Right atrium auricular region (tissue), 2 donors: Measurements from ENCODE around the gene ARID5B. TPM values are rescaled to one million over a fixed set of nuclear protein-coding genes. Genes with fewer than 3 reads are reported as not detected.

Experiments used
- DNase-seq: peaks from one replicate; pipeline ENCODE4 v3.0.0-alpha.2; 2019; ENCODE audit warnings: low spot score
- H3K27ac ChIP-seq, 2 donors: fragments of 200-600 bp; sonication (generic); 1 replicate in 1 of 2; 2 replicates in 1 of 2; pipeline ENCODE4 v1.5.1; 2016 to 2019
- H3K27me3 ChIP-seq, 2 donors: fragments of 200-600 bp; sonication (generic); one replicate each; pipeline versions ENCODE4 v1.5.1 to v1.6.0; 2017 to 2019
- H3K36me3 ChIP-seq: fragments of 200-600 bp; sonication (generic); one replicate; pipeline ENCODE4 v1.5.1; 2016
- H3K4me1 ChIP-seq, 2 donors: fragments of 200-600 bp; sonication (generic); one replicate each; pipeline versions ENCODE4 v1.5.1 to v1.6.0; 2017 to 2019
- H3K4me3 ChIP-seq, 2 donors: fragments of 200-600 bp; sonication (generic); 1 replicate in 1 of 2; 2 replicates in 1 of 2; pipeline ENCODE4 v1.5.1; 2017 to 2019; ENCODE audit warnings: mild to moderate bottlenecking in 1 of 2, moderate library complexity in 1 of 2
- H3K9me3 ChIP-seq, 2 donors: fragments of 200-600 bp; sonication (generic); one replicate each; pipeline ENCODE4 v1.5.1; 2019
- total RNA-seq, 2 donors: library from RNA; depleted of rRNA; stranded (reverse); fragments of >200 nt; gene quantifications; one replicate each; pipeline ENCODE4 v1.1.0, GENCODE V29; 2016
- TF ChIP-seq, protein P1 (sequence below), 2 donors: fragments of 200-600 bp; sonication (generic); IDR thresholded peaks; one replicate each; pipeline ENCODE4 v1.5.1; 2019; ENCODE audit warnings: antibody characterized with exemption in 2 of 2

ARID5B gene
- total RNA-seq, 2 donors from 2014 or later: 37.9 to 53.4 TPM

DNA sequence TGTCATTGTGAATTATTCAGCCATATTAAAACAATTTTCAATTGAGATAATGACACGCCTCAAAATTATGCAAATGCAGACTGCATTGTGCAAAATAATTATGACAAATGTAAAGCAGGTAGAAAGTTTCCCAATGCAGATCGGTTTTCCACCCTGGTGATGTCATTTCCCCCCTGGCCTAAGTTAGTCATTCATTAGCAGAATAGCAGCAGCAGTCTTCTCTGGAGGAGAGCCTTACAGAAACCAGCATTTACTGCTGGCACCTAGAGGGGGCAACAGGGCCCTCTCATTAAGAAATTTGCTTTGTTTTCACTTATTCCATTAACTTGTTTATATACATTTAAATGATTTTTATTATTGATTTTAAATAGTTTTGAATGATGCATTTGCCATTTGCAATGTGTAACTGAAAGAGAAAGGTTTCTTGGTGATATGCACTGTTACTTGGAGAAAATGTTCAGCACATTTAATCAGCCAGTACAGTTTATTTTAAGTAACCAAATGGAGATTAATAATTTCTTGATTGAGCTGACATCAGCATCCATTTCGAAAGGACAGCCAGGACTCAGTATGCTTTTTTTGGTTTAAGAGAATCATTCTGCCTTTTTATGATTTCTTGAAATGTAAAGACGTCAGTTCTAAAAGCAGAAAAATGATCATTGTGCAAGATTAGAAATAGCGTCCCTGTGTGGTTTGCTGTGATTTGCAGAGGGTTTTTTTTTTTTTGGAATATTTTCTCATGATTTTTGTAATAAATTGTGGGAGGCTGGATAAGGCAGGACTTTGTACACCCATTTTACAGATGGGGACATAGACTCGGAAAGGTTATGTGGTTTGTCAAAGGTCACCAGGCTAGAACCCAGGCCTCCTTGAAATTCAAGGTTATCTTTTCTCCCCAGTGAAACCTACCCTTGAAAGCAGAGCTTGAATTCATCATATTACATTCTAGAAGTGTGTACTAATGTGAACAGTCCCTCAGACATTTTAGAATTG is 3.5 kb downstream of the ARID5B start:
- Histone ChIP-seq H3K9me3 (no peaks in the 10 kb centered on the region), H3K27ac (peak overlapping the region; percentile 95 to 96), H3K36me3 (no peaks in the 10 kb centered on the region), H3K4me1 (peaks cover 0 to 14% of the 10 kb centered on the region in 2 donors), H3K4me3 (peak overlapping the region in 1 of 2 donors; percentile 73), H3K27me3 (no peaks in the 10 kb centered on the region)
- TF ChIP-seq, protein P1, sequence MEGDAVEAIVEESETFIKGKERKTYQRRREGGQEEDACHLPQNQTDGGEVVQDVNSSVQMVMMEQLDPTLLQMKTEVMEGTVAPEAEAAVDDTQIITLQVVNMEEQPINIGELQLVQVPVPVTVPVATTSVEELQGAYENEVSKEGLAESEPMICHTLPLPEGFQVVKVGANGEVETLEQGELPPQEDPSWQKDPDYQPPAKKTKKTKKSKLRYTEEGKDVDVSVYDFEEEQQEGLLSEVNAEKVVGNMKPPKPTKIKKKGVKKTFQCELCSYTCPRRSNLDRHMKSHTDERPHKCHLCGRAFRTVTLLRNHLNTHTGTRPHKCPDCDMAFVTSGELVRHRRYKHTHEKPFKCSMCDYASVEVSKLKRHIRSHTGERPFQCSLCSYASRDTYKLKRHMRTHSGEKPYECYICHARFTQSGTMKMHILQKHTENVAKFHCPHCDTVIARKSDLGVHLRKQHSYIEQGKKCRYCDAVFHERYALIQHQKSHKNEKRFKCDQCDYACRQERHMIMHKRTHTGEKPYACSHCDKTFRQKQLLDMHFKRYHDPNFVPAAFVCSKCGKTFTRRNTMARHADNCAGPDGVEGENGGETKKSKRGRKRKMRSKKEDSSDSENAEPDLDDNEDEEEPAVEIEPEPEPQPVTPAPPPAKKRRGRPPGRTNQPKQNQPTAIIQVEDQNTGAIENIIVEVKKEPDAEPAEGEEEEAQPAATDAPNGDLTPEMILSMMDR (IDR thresholded peaks at IDR 0.05): peak in 1 of 2 donors; percentile 38
- peak; percentile 62 for DNase-seq

DNA sequence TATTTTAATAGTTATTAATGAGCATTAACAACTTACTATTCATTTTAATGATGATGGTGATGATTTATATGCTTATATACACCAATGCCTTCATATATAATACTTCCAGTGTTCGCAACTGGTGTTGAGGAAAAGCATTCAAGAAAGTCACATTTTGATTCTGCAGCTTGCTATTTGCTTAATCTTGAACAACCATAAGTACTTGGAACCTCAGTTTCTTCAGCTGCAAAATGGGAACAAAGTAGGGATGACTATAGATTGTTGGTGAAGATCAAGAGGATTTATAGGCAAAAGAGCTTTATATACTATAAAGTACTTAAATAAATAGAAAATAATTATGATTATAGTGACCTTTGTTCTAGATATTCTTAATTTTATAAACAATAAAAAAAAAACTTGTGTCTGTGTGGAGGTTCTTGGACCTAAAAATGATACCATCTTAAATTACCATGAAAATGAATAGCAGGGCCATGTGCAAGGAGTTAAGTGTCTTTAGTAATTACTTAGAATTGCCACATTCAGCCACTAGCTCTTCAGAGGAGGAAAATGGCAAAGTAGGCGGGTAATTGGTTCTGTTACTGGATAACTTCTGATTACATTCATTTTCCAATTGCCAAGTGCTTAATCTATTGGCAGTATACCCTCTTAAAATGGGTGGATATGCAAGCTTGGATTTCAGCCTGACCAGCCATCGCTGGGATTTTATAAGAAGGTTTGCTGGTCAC is 4.5 kb downstream of the ARID5B start:
- Histone ChIP-seq H3K27ac (no peak overlapping the region), H3K4me3 (no peak overlapping the region), H3K36me3 (no peaks in the 10 kb centered on the region), H3K27me3 (no peaks in the 10 kb centered on the region), H3K4me1 (peaks cover 0 to 14% of the 10 kb centered on the region in 2 donors), H3K9me3 (no peaks in the 10 kb centered on the region)
- no peak for DNase-seq
- TF ChIP-seq, protein P1 (IDR thresholded peaks at IDR 0.05): no peak

DNA sequence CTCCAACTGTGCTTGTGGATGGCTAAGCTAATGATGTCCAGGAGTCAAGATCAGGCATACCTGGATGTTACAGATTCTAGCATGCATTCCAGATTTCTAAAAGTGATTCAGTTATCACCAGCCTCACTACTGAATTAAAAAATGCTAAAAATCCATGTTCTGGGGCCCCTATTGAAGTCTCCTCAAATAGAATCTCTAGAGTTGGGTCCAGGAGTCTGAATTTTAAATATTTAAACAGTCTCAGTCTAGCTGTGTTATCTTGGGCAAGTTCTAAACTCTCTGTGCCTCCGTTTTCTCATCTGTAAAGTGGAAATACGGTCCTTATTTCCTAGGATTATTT is 5.0 kb downstream of the ARID5B start:
- Histone ChIP-seq H3K27me3 (no peaks in the 10 kb centered on the region), H3K27ac (no peak overlapping the region), H3K4me3 (no peak overlapping the region), H3K9me3 (no peaks in the 10 kb centered on the region), H3K36me3 (no peaks in the 10 kb centered on the region), H3K4me1 (peaks cover 0 to 14% of the 10 kb centered on the region in 2 donors)
- TF ChIP-seq, protein P1 (IDR thresholded peaks at IDR 0.05): no peak
- DNase-seq: no peak

DNA sequence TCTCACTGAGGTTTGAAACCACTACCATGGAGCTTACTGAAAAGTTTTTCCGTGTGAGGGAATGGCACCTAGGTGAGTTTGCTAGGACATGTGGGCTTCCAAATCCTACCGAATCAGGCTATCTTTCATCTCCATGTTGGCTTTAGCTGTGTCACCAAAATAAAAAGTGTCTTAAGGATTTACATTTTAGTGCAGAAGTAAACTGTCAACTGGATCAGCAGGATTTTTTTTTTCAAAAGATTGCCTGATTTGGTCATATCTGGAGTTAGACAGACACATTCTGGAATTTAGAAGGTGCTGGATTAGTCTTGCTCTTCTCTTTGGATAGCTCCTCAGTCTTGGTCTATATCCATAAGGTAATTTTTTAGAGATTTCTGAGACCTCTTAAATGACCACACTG is 5.5 kb downstream of the ARID5B start:
- Histone ChIP-seq H3K4me1 (peaks cover 0 to 14% of the 10 kb centered on the region in 2 donors), H3K36me3 (no peaks in the 10 kb centered on the region), H3K4me3 (no peak overlapping the region), H3K9me3 (no peaks in the 10 kb centered on the region), H3K27me3 (no peaks in the 10 kb centered on the region), H3K27ac (no peak overlapping the region)
- no peak for DNase-seq
- TF ChIP-seq, protein P1 (IDR thresholded peaks at IDR 0.05): no peak

DNA sequence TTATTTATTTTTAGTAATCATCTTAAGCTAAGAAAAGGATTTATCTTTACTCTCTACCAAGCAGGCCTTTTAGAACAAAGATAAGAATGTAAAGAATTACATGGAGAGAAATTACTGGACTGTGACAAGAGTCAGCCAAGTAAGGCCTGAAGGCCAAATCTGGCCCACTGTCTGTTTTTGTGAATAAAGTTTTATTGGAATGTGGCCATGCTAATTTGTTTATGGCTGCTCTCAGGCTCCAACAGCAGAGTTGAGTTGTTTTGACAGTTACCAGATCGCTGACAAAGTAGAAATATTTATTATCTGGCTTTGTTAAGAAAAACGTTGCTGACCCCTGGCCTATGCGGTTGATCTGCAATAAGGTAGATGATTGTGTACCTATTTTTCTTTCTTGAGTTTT is 6.1 kb downstream of the ARID5B start:
- Histone ChIP-seq H3K9me3 (no peaks in the 10 kb centered on the region), H3K36me3 (no peaks in the 10 kb centered on the region), H3K4me3 (no peak overlapping the region), H3K27me3 (no peaks in the 10 kb centered on the region), H3K4me1 (peaks cover 0 to 14% of the 10 kb centered on the region in 2 donors), H3K27ac (no peak overlapping the region)
- TF ChIP-seq, protein P1 (IDR thresholded peaks at IDR 0.05): no peak
- no peak for DNase-seq
